Fibroblast of lung (primary cell): Measurements from ENCODE around the gene KIR3DL3.
"Not testable (repeated sequence)": the region's sequence is repeated elsewhere in the genome, so short reads cannot be mapped to it uniquely, and the experiment has no call there.

Experiments
- CTCF ChIP-seq, 2 donors: IDR thresholded peaks in 1 of 2; conservative IDR thresholded peaks in 1 of 2; 1 replicate in 1 of 2; 2 replicates in 1 of 2; pipeline ENCODE4 v1.5.1; 2011 to 2012; ENCODE audit warnings: low read length in 2 of 2, control low read depth in 1 of 2, inconsistent platforms in 1 of 2, low read depth in 1 of 2, mild to moderate bottlenecking in 1 of 2
- EZH2 ChIP-seq: IDR thresholded peaks from 2 replicates; pipeline ENCODE4 v1.5.1; 2012; ENCODE audit warnings: low read length, control low read depth, mild to moderate bottlenecking; ENCODE audit errors: missing control alignments

GRCh38 chr19:54771018-54771960 is 47.0 kb downstream of the KIR3DL3 start:
- TF ChIP-seq CTCF (conservative IDR thresholded peaks at IDR 0.05 in 1 of 2, IDR thresholded peaks at IDR 0.05 in 1 of 2; ENCODE audit: low read depth in 1 of 2, low read length in 2 of 2); EZH2: not testable (repeated sequence)
